Loucy (cell line): Measurements from ENCODE around the gene SEMA6A.

Source experiments
- H2AFZ ChIP-seq: fragments of 200-600 bp; sonication (generic); 2 replicates; pipeline ENCODE4 v1.6.0; 2016; ENCODE audit warnings: antibody characterized with exemption, mild to moderate bottlenecking, low read length, moderate library complexity
- H3F3A ChIP-seq: fragments of 200-600 bp; 2 replicates; pipeline ENCODE4 v1.6.0; 2016; ENCODE audit warnings: antibody characterized with exemption, low read depth, mild to moderate bottlenecking
- H3K27me3 ChIP-seq: fragments of 200-600 bp; sonication (generic); 2 replicates; pipeline ENCODE4 v1.6.1; 2014; ENCODE audit warnings: low read length, mild to moderate bottlenecking; ENCODE audit not compliant: insufficient read depth, poor library complexity, severe bottlenecking
- H3K36me3 ChIP-seq: fragments of 200-600 bp; sonication (generic); 2 replicates; pipeline ENCODE4 v1.6.1; 2016; ENCODE audit warnings: low read length; ENCODE audit not compliant: insufficient read depth
- H3K4me1 ChIP-seq: fragments of 200-600 bp; sonication (generic); 2 replicates; pipeline ENCODE4 v1.5.1; 2014; ENCODE audit warnings: low read length, mild to moderate bottlenecking; ENCODE audit not compliant: insufficient read depth, poor library complexity, severe bottlenecking
- H3K4me2 ChIP-seq: fragments of 200-600 bp; sonication (generic); 2 replicates; pipeline ENCODE4 v1.6.0; 2014; ENCODE audit warnings: antibody characterized with exemption, low read length, low read depth, mild to moderate bottlenecking; ENCODE audit not compliant: poor library complexity, severe bottlenecking
- H3K4me3 ChIP-seq: fragments of 200-600 bp; sonication (generic); 2 replicates; pipeline ENCODE4 v1.5.1; 2014; ENCODE audit warnings: low read length, mild to moderate bottlenecking, mixed read lengths; ENCODE audit not compliant: poor library complexity, severe bottlenecking
- H3K79me2 ChIP-seq: fragments of 200-600 bp; sonication (generic); 2 replicates; pipeline ENCODE4 v1.6.1; 2014; ENCODE audit warnings: low read length; ENCODE audit not compliant: insufficient read depth
- H3K9ac ChIP-seq: fragments of 200-600 bp; sonication (generic); 2 replicates; pipeline ENCODE4 v1.6.0; 2014; ENCODE audit warnings: mild to moderate bottlenecking, low read depth, low read length, moderate library complexity; ENCODE audit not compliant: poor library complexity, severe bottlenecking
- H3K9me2 ChIP-seq: fragments of 200-600 bp; sonication (generic); replicated peaks from 2 replicates; pipeline ENCODE4 v1.6.1; 2016; ENCODE audit warnings: low read depth, low read length, mixed read lengths
- H3K9me3 ChIP-seq: fragments of 200-600 bp; sonication (generic); 2 replicates; pipeline ENCODE4 v1.6.1; 2014; ENCODE audit warnings: mild to moderate bottlenecking, antibody characterized with exemption, low read length, low read depth; ENCODE audit not compliant: insufficient read depth
- H4K20me1 ChIP-seq: fragments of 200-600 bp; sonication (generic); 2 replicates; pipeline ENCODE4 v1.6.0; 2014; ENCODE audit warnings: antibody characterized with exemption, low read length, mild to moderate bottlenecking; ENCODE audit not compliant: insufficient read depth, poor library complexity, severe bottlenecking
- EZH2phosphoT487 ChIP-seq: fragments of 200-600 bp; IDR thresholded peaks from 2 replicates; pipeline ENCODE4 v1.6.1; 2018; ENCODE audit warnings: antibody characterized with exemption, mild to moderate bottlenecking, moderate library complexity, borderline replicate concordance
- TF ChIP-seq, protein P1 (sequence below): fragments of 200-600 bp; sonication (generic); conservative IDR thresholded peaks from 2 replicates; pipeline ENCODE4 v1.5.1; 2014; ENCODE audit warnings: mild to moderate bottlenecking, antibody characterized with exemption, low read length

The SEMA6A gene

DNA sequence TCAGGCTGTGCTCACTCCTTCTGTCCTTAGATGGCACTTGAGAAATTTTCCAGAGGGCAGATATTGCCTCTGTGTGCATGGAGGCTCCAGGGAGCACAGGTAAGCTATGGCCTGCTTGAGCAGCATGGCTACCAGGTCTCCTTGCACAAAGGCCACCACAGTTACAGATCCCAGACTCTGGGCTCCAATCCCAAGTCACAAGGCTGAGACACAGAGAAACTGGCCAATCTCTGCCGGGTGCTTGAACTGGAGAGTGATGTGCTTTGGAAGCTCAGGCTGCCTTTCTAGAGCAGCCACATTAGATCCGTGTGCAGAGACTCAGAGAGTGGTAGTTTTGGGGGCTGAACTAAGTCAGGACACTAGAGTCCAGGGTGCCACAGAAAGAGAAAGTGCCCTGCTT is 145.7 kb downstream of the SEMA6A start:
- Histone ChIP-seq H2AFZ (no peak overlapping the region), H3K4me1 (no peaks in the 10 kb centered on the region), H3K27me3 (no peaks in the 10 kb centered on the region), H3K4me2 (no peak overlapping the region), H3K9ac (no peak overlapping the region), H3K4me3 (no peak overlapping the region), H3K9me2 (no peaks in the 10 kb centered on the region), H4K20me1 (no peaks in the 10 kb centered on the region), H3F3A (no peaks in the 10 kb centered on the region), H3K79me2 (no peaks in the 10 kb centered on the region), H3K36me3 (no peaks in the 10 kb centered on the region), H3K9me3 (no peaks in the 10 kb centered on the region)
- TF ChIP-seq EZH2phosphoT487 = no peak
- TF ChIP-seq, protein P1, sequence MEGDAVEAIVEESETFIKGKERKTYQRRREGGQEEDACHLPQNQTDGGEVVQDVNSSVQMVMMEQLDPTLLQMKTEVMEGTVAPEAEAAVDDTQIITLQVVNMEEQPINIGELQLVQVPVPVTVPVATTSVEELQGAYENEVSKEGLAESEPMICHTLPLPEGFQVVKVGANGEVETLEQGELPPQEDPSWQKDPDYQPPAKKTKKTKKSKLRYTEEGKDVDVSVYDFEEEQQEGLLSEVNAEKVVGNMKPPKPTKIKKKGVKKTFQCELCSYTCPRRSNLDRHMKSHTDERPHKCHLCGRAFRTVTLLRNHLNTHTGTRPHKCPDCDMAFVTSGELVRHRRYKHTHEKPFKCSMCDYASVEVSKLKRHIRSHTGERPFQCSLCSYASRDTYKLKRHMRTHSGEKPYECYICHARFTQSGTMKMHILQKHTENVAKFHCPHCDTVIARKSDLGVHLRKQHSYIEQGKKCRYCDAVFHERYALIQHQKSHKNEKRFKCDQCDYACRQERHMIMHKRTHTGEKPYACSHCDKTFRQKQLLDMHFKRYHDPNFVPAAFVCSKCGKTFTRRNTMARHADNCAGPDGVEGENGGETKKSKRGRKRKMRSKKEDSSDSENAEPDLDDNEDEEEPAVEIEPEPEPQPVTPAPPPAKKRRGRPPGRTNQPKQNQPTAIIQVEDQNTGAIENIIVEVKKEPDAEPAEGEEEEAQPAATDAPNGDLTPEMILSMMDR = no peak

DNA sequence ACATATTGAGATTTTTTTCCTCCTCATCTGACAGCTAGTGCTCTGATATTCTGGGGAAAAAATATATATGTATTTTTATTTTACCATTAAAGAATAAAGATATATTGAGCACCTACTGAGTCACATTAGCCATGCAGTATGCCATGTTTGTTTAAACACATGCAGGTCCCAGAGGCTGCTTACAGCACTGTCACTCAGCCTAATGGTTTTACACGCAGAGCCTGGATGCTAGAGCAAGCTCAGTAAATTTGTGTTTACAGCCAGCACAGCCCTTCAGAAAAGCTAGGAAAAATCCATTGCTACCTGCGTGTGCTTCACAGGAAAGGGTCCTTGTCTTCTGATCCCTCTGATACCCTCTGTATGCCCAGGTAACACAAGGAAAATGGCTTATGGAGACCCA is 146.2 kb downstream of the SEMA6A start:
- Histone ChIP-seq H3K27me3 (no peaks in the 10 kb centered on the region), H3K9me2 (no peaks in the 10 kb centered on the region), H4K20me1 (no peaks in the 10 kb centered on the region), H3K36me3 (no peaks in the 10 kb centered on the region), H3K9me3 (no peaks in the 10 kb centered on the region), H3K4me3 (no peak overlapping the region), H3K79me2 (no peaks in the 10 kb centered on the region), H2AFZ (no peak overlapping the region), H3F3A (no peaks in the 10 kb centered on the region), H3K4me1 (no peaks in the 10 kb centered on the region), H3K4me2 (no peak overlapping the region), H3K9ac (no peak overlapping the region)
- TF ChIP-seq, protein P1 = no peak
- TF ChIP-seq EZH2phosphoT487 = no peak

DNA sequence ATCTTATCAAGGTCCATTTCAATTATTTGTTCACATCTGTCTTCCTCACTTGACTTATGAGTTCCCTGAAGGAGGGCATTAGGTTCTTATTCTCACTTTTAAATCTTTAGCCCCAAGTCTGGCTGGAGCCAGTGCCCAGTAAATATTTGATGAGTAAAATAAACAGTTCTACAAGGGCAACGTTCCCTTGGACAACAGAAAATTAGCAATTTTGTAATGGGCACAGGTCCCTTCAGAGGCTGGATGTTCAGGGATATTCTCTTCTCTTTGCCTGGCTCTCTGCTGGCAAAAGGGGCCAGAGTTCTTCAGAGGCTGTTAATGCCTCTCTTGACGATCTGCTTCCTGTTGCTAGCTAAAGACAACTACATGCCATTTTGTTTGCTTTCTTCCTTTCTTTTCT is 149.7 kb downstream of the SEMA6A start:
- no peak overlapping the region for H3K4me3 ChIP-seq
- H3K27me3 ChIP-seq = no peaks in the 10 kb centered on the region
- TF ChIP-seq EZH2phosphoT487 = no peak
- TF ChIP-seq, protein P1 = no peak
- no peaks in the 10 kb centered on the region for H3F3A ChIP-seq
- no peak overlapping the region for H2AFZ ChIP-seq
- H3K79me2 ChIP-seq = no peaks in the 10 kb centered on the region
- no peak overlapping the region for H3K4me2 ChIP-seq
- H3K36me3 ChIP-seq = no peaks in the 10 kb centered on the region
- no peaks in the 10 kb centered on the region for H3K9me2 ChIP-seq
- H4K20me1 ChIP-seq = no peaks in the 10 kb centered on the region
- H3K9ac ChIP-seq = no peak overlapping the region
- no peaks in the 10 kb centered on the region for H3K9me3 ChIP-seq
- no peaks in the 10 kb centered on the region for H3K4me1 ChIP-seq
